ENCODE results near the gene TBC1D24. TPM values are rescaled to one million over a fixed set of nuclear protein-coding genes. Genes with fewer than 3 reads are reported as not detected.

TBC1D24 gene
- total RNA-seq (2014; rRNA removed; shearing (Covaris generic)), result 12.4 and 13.9 TPM in 2 replicates

DNA sequence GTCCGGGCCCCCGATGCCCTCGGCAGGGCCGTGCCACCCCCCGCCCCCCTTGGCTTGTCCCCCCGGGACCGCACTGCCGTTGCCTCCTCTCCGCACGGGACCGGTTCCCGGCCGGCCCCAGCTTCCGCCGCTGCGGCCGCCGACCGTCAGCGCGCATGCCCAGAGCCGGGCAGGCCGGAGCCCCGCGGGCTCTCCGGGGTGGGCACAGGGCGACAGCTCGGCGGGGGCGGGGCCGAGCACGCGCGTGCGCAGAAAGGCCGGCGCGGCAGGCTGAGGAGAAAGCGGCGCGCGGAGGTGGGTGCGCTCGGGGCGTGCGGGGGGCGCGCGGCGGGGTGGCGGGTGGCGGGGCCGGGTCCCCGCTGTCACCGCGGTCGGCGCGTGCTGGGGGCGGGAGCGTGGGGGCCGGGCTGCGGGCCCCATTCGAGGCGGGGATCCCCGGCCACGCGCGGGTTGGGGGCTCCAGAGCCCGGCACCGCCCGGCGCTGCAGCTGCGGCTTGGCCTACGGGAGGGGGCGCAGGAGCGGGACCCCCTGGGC, at the start of gene TBC1D24:
Gene TBC1D24 (plus strand): TSS at position 251 of the 536 bp plus-strand sequence. CDS start 21,022 bp downstream, outside the sequence.

DNA sequence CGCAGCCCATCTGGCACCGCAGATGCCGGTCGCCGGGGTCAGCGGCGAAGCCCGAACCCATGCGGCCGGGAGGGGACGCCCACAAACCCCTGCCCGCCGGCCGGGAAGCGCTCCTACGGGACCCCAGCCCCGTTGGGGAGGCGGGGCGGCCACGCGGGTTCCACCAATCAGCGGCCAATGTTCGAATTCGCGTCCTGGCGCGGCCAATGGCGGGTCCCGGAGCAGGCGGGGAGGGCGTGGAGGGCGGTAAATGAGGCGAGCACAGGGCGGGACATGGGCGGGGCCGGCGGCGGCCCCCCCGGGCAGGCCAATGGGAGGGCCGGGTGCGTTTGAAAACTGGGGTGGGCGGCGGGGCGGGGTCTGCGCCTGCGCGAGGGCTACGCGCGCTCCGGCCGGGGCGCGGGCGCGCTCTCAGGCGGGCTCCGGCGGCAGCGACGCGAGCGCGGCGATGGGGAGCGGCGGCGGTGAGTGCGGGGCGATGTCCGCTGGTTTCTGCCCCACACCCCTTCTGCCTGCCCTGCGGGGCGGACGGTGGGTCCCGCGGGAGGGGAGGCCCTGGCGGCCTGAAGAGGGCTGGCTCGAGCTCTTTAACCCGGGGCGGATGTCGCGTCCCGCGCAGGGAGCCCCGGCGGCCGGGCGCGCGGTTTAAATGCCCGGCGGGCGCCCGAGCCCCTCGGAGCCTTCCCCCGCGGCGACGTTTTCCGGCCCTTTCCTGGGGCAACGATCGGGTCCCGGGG, 45.7 kb upstream of the TBC1D24 start, which contains the start of gene CCNF:
Gene CCNF (plus strand): TSS at position 414 of the 737 bp plus-strand sequence. CDS start 35 bp downstream, at position 449.

DNA sequence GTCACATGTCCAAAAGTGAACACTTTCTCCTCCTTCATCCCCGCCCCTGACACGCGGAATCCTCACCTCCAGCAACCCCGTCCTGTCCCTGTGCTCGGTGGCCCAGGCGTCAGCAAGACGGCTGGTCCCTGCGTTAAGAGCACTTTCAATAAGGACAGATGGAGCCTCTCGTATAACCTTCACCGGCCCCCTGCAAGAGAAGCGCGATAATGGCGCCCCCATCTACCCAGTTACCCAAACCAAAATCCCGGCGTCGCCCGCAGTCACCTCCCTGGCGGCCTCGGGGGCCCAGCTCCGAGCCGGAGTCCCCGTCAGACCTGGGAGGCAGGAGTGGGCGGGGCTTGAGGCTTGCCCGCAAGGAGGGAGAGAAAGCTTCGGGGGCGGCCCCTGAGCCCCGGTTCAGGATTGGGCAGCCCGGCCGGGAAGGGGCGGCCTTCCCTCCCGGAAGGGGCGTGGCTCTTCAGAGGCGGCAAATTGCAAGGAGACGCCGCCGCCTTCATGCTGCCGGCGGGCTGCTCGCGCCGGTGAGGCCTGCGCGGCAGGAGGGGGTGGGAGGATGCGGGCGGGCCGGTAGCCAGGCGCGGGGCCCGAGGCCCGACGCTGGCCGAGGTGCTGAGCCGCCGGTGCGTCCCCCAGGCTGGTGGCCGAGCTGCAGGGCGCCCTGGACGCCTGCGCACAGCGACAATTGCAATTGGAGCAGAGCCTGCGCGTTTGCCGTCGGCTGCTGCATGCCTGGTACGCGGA, 15.1 kb upstream of the TBC1D24 start, which contains the start of gene TEDC2:
Gene TEDC2 (plus strand): TSS at position 463 of the 744 bp plus-strand sequence. CDS start 36 bp downstream, at position 499.

GRCh38 chr16:2471016-2471652, 3.8 kb upstream of the TBC1D24 start, which contains the start of gene NTN3:
NTN3 (plus strand) TSS chr16:2471297; CDS start chr16:2471702, 405 bp downstream.

DNA sequence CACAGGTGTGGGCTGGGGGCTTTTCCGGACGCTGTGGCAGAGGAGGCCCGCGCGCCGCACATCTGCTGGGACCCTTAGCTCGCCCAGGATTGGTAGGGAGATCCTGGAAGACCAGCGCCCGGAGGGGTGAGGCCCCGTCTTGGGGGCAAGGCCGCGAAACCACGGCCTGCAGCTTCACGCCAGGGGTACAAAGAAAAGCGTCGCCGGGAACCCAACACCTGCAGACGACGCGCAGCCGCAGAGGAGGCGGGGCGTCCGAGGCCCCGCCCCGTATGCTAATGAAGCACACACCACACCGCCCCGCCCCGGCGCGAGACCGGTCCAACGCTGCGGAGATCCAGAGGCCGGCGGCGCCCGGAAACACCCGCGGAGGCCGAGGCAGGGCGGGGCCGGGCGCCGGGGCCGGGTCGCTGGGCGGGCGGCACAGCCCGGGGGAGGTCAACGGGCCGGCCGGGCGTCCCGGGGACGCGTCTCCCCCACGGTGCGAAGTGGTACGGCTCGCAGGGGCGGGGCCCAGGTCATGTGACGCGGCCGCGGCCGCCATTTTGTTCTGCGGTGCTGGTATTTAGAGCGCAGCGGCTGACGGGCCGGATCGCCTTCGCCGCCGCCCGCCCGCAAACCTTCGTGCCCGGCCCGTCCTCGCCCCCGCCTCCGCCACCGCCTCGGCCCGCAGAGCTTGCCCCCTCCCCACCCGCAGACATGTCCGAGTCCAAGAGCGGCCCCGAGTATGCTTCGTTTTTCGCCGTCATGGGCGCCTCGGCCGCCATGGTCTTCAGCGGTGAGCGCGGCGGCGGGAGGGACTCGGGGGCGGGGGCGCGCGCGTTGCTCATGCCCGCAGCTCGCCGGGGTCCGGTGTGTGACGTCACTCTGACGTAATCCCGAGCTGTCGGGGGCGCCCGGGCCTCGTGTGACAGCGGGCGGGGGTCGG, 38.7 kb downstream of the TBC1D24 start, which contains the start of gene ATP6V0C:
Gene ATP6V0C (plus strand): TSS at position 548 of the 928 bp plus-strand sequence. CDS start 152 bp downstream, at position 700.

DNA sequence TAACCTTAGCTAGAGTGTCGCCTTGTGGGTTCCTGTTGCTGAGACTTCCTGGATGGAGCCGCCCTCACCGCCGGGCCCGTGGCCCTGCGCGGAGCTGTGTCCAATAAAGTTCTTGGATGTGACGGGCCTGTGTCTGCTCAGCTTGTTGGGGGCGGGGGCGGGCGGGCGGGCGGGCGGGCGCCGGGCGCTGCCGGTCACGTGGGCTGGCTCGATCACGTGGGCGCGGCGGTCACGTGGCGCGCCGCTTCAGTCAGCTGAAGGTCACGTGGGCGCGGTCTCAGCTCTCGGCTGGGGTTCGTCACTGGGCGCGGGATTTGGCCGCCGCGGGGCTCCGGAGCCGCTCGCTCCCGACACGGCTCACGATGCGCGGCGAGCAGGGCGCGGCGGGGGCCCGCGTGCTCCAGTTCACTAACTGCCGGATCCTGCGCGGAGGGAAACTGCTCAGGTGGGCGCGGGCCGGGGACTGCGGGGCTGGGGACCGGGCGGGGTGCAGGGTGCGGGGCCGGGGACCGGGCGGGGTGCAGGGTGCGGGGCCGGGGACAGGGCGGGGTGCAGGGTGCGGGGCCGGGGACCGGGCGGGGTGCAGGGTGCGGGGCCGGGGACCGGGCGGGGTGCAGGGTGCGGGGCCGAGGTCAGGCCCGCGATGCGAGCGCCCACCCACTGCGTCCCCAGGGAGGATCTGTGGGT, 45.3 kb downstream of the TBC1D24 start, which contains the start of gene AMDHD2:
Gene AMDHD2 (plus strand): TSS at position 275 of the 687 bp plus-strand sequence. CDS start 88 bp downstream, at position 363.

GRCh38 chr16:2531371-2531695, 56.4 kb downstream of the TBC1D24 start, which contains the start of gene CEMP1:
CEMP1 (minus strand) TSS chr16:2531408; CDS start chr16:2531073, 335 bp downstream.

GRCh38 chr16:2537451-2538379, 62.8 kb downstream of the TBC1D24 start, which contains the start of gene PDPK1:
PDPK1 (plus strand) TSS chr16:2538021; CDS start chr16:2538113, 92 bp downstream.

Small RNAs within 50 kb of the gene (small RNA-seq; reads per million reads assigned to genes)
- not detected for gene AC093525.1
- not detected for gene MIR3178
- gene MIR6768, result not detected

Other genes with a start within 250 kb of the TBC1D24 start
- 1.0 and 1.5 TPM in 2 replicates for gene DNASE1L2, start 238.7 kb upstream of the TBC1D24 start, total RNA-seq (2014; rRNA removed; shearing (Covaris generic))
- gene ECI1, start 223.5 kb upstream of the TBC1D24 start, total RNA-seq (2014; rRNA removed; shearing (Covaris generic)), result 86.9 and 97.5 TPM in 2 replicates
- gene RNPS1, start 207.0 kb upstream of the TBC1D24 start, total RNA-seq (2014; rRNA removed; shearing (Covaris generic)), result 254 and 259 TPM in 2 replicates
- 0.40 and 0.60 TPM in 2 replicates for gene ABCA3, start 134.4 kb upstream of the TBC1D24 start, total RNA-seq (2014; rRNA removed; shearing (Covaris generic))
- 39.2 and 42.2 TPM in 2 replicates for gene CCNF, start 45.7 kb upstream of the TBC1D24 start, total RNA-seq (2014; rRNA removed; shearing (Covaris generic))
- gene TEDC2, start 15.0 kb upstream of the TBC1D24 start, total RNA-seq (2014; rRNA removed; shearing (Covaris generic)), result 33.7 and 40.7 TPM in 2 replicates
- 0.37 and 0.64 TPM in 2 replicates for gene NTN3, start 3.8 kb upstream of the TBC1D24 start, total RNA-seq (2014; rRNA removed; shearing (Covaris generic))
- gene ATP6V0C, start 38.8 kb downstream of the TBC1D24 start, total RNA-seq (2014; rRNA removed; shearing (Covaris generic)), result 28.7 and 48.4 TPM in 2 replicates
- gene AMDHD2, start 45.2 kb downstream of the TBC1D24 start, total RNA-seq (2014; rRNA removed; shearing (Covaris generic)), result 47.6 and 52.2 TPM in 2 replicates
- 0.45 TPM in 1 of 2 replicates, not detected in the other for gene CEMP1, start 56.3 kb downstream of the TBC1D24 start, total RNA-seq (2014; rRNA removed; shearing (Covaris generic))
- 11.7 and 14.0 TPM in 2 replicates for gene PDPK1, start 62.9 kb downstream of the TBC1D24 start, total RNA-seq (2014; rRNA removed; shearing (Covaris generic))
- 37.5 and 40.6 TPM in 2 replicates for gene KCTD5, start 207.4 kb downstream of the TBC1D24 start, total RNA-seq (2014; rRNA removed; shearing (Covaris generic))
- gene PRSS27, start 245.1 kb downstream of the TBC1D24 start, total RNA-seq (2014; rRNA removed; shearing (Covaris generic)), result 0.64 and 1.5 TPM in 2 replicates